ENCODE measurements around the gene CYP3A7. TPM values are rescaled to one million over a fixed set of nuclear protein-coding genes. Genes with fewer than 3 reads are reported as not detected.

The CYP3A7 gene
- total RNA-seq (2021), result not detected in 3 replicates
- not detected for Bru-seq, nascent RNA
- long read RNA-seq, experiment 1, result 0 reads
- long read RNA-seq, experiment 2, result 0 reads
- long read RNA-seq, experiment 3, result 0 reads

DNA sequence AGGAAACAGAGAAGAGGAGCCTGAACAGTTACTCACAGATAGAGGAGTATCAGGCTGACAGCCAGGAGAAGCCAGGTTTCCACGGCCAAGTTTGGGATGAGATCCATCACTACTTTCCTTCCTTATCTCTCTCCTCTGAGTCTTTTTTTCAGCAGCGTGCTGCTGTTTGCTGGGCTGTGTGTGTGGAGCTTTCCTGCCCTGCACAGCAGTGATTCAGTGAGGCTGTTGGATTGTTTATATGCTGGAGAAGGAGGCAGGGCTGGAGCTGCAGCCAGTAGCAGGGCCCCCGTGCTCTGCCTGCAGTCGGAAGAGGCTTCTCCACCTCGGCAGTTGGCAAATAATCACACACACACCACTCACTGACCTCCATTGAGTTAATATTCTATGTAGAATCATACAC lies at the start of gene CYP3A7:
Gene CYP3A7, minus strand, starts transcription at position 210 of the 400 bp plus-strand sequence. Its CDS starts 103 bp downstream, at position 107.
- Mint-ChIP-seq H3K4me3 (no peak within 1 kb of the TSS), H3K4me1 (peaks cover 20% of the 10 kb centered on the region), H3K9me3 (peaks cover 7% of the 10 kb centered on the region; the same call in 1 of the 2 replicates), H3K27ac (no peak within 1 kb of the TSS), H3K27me3 (ENCODE audit: low read depth) (peaks cover 3% of the 10 kb centered on the region; the same call in 1 of the 2 replicates), H3K36me3 (0 out of 2 replicates have a peak, but pooled peaks cover 2% of the 10 kb centered on the region)
- TF ChIP-seq HMGA2 (CRISPR knock-in tag; IDR thresholded peaks at IDR 0.05), result no peak
- TF ChIP-seq CBFB (CRISPR knock-in tag; IDR thresholded peaks at IDR 0.05; ENCODE audit: low read depth), result no peak
- TF ChIP-seq EMX1 (CRISPR knock-in tag; IDR thresholded peaks at IDR 0.05), result no peak
- TF ChIP-seq, protein P1, sequence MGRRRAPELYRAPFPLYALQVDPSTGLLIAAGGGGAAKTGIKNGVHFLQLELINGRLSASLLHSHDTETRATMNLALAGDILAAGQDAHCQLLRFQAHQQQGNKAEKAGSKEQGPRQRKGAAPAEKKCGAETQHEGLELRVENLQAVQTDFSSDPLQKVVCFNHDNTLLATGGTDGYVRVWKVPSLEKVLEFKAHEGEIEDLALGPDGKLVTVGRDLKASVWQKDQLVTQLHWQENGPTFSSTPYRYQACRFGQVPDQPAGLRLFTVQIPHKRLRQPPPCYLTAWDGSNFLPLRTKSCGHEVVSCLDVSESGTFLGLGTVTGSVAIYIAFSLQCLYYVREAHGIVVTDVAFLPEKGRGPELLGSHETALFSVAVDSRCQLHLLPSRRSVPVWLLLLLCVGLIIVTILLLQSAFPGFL (CRISPR knock-in tag; IDR thresholded peaks at IDR 0.05; ENCODE audit: borderline replicate concordance), result no peak
- TF ChIP-seq SP1 (CRISPR knock-in tag; conservative IDR thresholded peaks at IDR 0.05), result no peak
- TF ChIP-seq TEAD4 (CRISPR knock-in tag; IDR thresholded peaks at IDR 0.05), result no peak
- no peak for TF ChIP-seq GRHL2 (CRISPR knock-in tag; IDR thresholded peaks at IDR 0.05; ENCODE audit: insufficient replicate concordance, severe bottlenecking)
- TF ChIP-seq ZNF396 (CRISPR knock-in tag; IDR thresholded peaks at IDR 0.05; ENCODE audit: borderline replicate concordance), result no peak
- no peak for TF ChIP-seq SMAD3 (CRISPR knock-in tag; IDR thresholded peaks at IDR 0.05; ENCODE audit: borderline replicate concordance)
- TF ChIP-seq, protein P2, sequence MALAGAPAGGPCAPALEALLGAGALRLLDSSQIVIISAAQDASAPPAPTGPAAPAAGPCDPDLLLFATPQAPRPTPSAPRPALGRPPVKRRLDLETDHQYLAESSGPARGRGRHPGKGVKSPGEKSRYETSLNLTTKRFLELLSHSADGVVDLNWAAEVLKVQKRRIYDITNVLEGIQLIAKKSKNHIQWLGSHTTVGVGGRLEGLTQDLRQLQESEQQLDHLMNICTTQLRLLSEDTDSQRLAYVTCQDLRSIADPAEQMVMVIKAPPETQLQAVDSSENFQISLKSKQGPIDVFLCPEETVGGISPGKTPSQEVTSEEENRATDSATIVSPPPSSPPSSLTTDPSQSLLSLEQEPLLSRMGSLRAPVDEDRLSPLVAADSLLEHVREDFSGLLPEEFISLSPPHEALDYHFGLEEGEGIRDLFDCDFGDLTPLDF (CRISPR knock-in tag; IDR thresholded peaks at IDR 0.05), result no peak
- no peak for TF ChIP-seq ZBTB21 (CRISPR knock-in tag; IDR thresholded peaks at IDR 0.05; ENCODE audit: borderline replicate concordance)
- TF ChIP-seq, protein P3, sequence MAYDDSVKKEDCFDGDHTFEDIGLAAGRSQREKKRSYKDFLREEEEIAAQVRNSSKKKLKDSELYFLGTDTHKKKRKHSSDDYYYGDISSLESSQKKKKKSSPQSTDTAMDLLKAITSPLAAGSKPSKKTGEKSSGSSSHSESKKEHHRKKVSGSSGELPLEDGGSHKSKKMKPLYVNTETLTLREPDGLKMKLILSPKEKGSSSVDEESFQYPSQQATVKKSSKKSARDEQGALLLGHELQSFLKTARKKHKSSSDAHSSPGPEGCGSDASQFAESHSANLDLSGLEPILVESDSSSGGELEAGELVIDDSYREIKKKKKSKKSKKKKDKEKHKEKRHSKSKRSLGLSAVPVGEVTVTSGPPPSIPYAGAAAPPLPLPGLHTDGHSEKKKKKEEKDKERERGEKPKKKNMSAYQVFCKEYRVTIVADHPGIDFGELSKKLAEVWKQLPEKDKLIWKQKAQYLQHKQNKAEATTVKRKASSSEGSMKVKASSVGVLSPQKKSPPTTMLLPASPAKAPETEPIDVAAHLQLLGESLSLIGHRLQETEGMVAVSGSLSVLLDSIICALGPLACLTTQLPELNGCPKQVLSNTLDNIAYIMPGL (CRISPR knock-in tag; IDR thresholded peaks at IDR 0.05), result no peak
- TF ChIP-seq, protein P4, sequence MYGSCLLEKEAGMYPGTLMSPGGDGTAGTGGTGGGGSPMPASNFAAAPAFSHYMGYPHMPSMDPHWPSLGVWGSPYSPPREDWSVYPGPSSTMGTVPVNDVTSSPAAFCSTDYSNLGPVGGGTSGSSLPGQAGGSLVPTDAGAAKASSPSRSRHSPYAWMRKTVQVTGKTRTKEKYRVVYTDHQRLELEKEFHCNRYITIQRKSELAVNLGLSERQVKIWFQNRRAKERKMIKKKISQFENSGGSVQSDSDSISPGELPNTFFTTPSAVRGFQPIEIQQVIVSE (CRISPR knock-in tag; IDR thresholded peaks at IDR 0.05; ENCODE audit: borderline replicate concordance), result no peak
- TF ChIP-seq, protein P5, sequence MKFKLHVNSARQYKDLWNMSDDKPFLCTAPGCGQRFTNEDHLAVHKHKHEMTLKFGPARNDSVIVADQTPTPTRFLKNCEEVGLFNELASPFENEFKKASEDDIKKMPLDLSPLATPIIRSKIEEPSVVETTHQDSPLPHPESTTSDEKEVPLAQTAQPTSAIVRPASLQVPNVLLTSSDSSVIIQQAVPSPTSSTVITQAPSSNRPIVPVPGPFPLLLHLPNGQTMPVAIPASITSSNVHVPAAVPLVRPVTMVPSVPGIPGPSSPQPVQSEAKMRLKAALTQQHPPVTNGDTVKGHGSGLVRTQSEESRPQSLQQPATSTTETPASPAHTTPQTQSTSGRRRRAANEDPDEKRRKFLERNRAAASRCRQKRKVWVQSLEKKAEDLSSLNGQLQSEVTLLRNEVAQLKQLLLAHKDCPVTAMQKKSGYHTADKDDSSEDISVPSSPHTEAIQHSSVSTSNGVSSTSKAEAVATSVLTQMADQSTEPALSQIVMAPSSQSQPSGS (CRISPR knock-in tag; IDR thresholded peaks at IDR 0.05; ENCODE audit: borderline replicate concordance, low read depth), result no peak
- POLR2A ChIA-PET, result no interaction called here
- CTCF ChIA-PET, result no interaction called here
- no peak for DNase-seq (ENCODE audit: low spot score)
- ATAC-seq, result no peak

DNA sequence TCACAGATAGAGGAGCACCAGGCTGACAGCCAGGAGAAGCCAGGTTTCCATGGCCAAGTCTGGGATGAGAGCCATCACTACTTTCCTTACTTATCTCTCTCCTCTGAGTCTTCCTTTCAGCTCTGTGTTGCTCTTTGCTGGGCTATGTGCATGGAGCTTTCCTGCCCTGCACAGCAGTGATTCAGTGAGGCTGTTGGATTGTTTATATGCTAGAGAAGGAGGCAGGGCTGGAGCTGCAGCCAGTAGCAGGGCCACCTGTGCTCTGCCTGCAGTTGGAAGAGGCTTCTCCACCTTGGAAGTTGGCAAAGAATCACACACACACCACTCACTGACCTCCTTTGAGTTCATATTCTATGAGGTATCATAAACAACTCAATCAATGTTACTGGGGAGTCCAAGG lies 49.0 kb upstream of the CYP3A7 start, which contains the start of gene CYP3A4:
Gene CYP3A4, minus strand, starts transcription at position 178 of the 400 bp plus-strand sequence. Its CDS starts 103 bp downstream, at position 75.
- H3K9me3 Mint-ChIP-seq, result no peaks in the 10 kb centered on the region
- H3K27me3 Mint-ChIP-seq (ENCODE audit: low read depth), result peaks cover 13% of the 10 kb centered on the region
- peaks cover 8% of the 10 kb centered on the region; the same call in 1 of the 2 replicates for H3K4me1 Mint-ChIP-seq
- ATAC-seq (no peak), DNase-seq (ENCODE audit: low spot score) (no peak)
- H3K4me3 Mint-ChIP-seq, result no peak within 1 kb of the TSS
- H3K36me3 Mint-ChIP-seq, result no peaks in the 10 kb centered on the region
- H3K27ac Mint-ChIP-seq, result no peak within 1 kb of the TSS
- ChIA-PET POLR2A (no interaction called here), CTCF (interaction anchor here (0.6 kb wide), 1 partner anchor 1360 kb away, joined by 3 read pairs; no protein-coding TSS in a partner anchor)
- no peak for TF ChIP-seq RORB (CRISPR knock-in tag; IDR thresholded peaks at IDR 0.05)
- TF ChIP-seq, protein P1 (CRISPR knock-in tag; IDR thresholded peaks at IDR 0.05; ENCODE audit: borderline replicate concordance), result no peak
- TF ChIP-seq ZNF317 (CRISPR knock-in tag; IDR thresholded peaks at IDR 0.05; ENCODE audit: borderline replicate concordance, low read depth), result no peak
- no peak for TF ChIP-seq ZNF232 (CRISPR knock-in tag; IDR thresholded peaks at IDR 0.05)
- no peak for TF ChIP-seq OVOL2 (CRISPR knock-in tag; IDR thresholded peaks at IDR 0.05; ENCODE audit: borderline replicate concordance)
- TF ChIP-seq ZNF671 (CRISPR knock-in tag; IDR thresholded peaks at IDR 0.05), result no peak
- no peak for TF ChIP-seq MYBL2 (CRISPR knock-in tag; IDR thresholded peaks at IDR 0.05)
- no peak for TF ChIP-seq ELF4 (CRISPR knock-in tag; IDR thresholded peaks at IDR 0.05; ENCODE audit: low read depth)
- TF ChIP-seq, protein P6, sequence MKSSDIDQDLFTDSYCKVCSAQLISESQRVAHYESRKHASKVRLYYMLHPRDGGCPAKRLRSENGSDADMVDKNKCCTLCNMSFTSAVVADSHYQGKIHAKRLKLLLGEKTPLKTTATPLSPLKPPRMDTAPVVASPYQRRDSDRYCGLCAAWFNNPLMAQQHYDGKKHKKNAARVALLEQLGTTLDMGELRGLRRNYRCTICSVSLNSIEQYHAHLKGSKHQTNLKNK (CRISPR knock-in tag; IDR thresholded peaks at IDR 0.05), result no peak
- TF ChIP-seq JUN (CRISPR knock-in tag; IDR thresholded peaks at IDR 0.05), result no peak
- TF ChIP-seq, protein P7, sequence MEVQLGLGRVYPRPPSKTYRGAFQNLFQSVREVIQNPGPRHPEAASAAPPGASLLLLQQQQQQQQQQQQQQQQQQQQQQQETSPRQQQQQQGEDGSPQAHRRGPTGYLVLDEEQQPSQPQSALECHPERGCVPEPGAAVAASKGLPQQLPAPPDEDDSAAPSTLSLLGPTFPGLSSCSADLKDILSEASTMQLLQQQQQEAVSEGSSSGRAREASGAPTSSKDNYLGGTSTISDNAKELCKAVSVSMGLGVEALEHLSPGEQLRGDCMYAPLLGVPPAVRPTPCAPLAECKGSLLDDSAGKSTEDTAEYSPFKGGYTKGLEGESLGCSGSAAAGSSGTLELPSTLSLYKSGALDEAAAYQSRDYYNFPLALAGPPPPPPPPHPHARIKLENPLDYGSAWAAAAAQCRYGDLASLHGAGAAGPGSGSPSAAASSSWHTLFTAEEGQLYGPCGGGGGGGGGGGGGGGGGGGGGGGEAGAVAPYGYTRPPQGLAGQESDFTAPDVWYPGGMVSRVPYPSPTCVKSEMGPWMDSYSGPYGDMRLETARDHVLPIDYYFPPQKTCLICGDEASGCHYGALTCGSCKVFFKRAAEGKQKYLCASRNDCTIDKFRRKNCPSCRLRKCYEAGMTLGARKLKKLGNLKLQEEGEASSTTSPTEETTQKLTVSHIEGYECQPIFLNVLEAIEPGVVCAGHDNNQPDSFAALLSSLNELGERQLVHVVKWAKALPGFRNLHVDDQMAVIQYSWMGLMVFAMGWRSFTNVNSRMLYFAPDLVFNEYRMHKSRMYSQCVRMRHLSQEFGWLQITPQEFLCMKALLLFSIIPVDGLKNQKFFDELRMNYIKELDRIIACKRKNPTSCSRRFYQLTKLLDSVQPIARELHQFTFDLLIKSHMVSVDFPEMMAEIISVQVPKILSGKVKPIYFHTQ (CRISPR knock-in tag; IDR thresholded peaks at IDR 0.05), result no peak
- no peak for TF ChIP-seq ZNF416 (CRISPR knock-in tag; IDR thresholded peaks at IDR 0.05)

Data from WTC11 (cell line).